HG03135 (cell line): Measurements from ENCODE around the gene CPT1A.

Source experiments
- ATAC-seq: cut with Tn5 transposase; IDR thresholded peaks from one replicate; pipeline ENCODE4 v1.9.1; 2021; ENCODE audit warnings: mild to moderate bottlenecking, moderate library complexity; ENCODE audit not compliant: unreplicated experiment

Gene CPT1A

DNA sequence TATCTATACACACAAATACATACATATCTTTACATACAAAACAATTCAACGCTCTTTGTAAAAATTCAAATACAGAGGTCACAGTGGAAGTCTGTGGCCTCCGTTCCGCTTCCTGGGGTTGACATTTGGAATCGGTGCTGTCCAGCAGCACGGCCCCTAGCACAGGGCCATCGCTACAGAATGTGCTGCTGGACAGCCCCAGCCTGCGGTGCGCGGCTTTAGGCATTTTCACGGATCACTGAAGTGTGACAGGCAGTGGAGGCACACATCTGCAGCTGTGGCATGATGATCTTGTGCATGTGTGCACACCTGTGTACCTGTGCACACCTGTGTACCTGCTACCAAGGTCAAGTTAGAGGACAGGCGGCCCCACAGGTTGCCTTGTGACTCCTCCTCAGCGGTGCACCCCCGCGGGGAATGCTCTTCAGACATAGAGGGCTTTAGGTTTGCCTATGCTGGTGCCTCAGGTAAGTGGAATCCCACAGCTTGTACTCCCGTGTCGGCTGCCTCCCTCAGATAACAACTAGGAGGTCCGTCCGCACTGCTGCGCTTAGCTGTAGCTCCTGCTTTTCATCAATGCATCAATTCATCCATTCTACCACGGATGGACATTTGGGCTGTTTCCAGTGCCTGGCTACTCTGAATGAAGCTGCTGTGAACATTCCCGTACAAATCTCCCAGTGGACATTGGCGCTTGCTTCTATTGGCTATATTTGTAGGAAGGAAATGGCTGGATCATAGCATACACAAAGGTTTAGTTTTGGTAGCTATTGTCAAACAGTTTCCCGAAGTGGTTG is 127.5 kb downstream of the CPT1A start:
- ATAC-seq: no peak

DNA sequence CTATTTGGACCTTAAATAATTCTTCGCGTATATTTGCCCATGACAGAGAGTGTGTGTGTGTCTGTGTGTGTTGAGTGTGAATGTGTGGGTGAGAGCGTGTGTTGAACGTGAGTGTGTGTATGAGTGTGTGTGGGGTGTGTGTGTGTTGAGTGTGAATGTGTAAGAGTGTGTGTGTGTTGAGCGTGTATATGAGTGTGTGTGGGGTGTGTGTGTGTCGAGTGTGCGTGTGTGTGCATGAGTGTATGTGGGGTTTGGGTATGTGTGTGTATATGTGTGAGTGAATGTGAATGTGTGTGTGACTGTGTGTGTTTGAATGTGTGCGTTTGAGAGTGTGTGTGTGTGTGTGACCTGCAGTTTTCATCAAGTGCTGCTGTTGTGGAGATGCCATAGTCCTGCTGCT is 130.6 kb downstream of the CPT1A start:
- no peak for ATAC-seq

DNA sequence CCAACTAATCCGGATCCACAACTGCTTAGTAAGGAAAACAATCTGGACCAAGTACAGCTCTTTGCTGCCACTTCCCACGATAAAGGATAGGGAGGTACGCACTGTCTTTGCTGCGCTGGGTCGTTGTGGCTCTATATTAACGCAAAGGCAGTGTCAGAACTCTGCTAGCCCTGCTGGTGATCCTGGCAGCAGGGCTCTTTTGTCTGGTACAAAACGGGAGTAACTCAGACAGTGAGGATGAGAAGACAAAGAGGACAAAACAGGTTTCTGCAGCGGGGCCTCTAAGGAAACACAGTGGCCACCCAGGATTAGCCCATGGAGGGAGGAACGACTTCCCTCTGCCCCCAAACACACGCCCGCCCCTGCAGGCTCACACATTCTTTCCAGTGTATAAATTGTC is 131.3 kb downstream of the CPT1A start:
- no peak for ATAC-seq

DNA sequence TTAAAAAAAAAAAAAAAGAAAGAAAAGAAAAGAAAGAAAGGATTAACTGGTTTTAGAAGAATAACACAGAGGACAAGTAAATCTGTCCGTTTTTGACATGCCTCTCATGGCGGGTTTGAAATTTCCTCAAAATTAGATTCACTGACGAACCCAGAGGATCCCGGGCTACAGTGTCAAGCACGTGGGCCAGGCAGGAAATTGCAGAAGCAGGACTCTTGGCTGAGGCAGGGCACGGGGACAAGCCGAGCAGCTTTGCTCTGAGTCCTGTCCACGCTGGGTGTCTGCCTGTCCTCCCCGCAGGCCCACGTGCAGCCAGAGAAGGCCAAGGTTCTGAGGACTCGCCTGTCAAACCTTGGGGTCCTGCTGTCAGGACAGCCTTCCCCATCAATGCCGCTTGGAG is 132.7 kb downstream of the CPT1A start:
- no peak for ATAC-seq

DNA sequence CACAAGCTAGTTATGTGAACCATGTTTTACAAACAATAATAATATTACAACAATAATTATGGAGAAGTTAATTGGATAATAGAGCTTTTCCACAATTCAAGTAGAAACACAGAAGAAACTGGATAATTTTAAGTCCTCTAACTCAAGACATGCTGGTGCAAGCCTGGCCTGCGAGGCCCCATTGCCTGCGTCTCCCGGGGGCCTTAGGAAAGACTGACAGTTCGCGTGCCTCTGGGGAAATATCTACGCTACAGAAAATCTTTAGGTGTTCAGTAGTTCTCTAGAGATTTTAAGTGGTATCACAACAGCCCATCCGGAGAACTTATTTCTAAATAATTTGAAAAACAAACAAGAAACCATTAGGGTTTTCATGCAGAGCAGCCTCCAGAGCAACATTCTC is 134.2 kb downstream of the CPT1A start:
- no peak for ATAC-seq

DNA sequence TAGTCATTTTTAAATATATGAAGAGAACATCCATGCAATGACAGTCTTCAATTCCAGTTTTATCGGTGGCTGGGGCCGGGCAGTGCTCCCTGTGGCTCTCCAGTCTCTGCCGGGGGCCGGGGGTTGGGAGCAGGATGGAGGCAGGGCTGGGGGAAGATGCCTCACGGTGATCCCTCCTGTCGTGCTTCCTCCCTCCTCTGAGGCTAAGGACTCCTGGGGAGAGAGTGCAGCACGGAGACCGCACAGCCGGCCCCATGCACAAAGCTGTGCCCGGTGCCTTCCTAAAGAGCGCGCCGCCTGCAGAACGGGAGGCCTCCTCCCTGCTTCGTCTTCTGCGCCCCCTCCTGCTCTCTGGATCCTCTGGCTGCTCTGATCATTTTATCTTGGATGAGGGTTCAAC is 136.8 kb downstream of the CPT1A start:
- no peak for ATAC-seq
